BLaER1 (cell line): ENCODE data around the gene RNF169.

ENCODE experiments used
- H3K27ac ChIP-seq: shearing (Covaris generic); formaldehyde crosslinking; 2 replicates; pipeline ENCODE4 v1.8.1; 2022
- H3K27me3 ChIP-seq: shearing (Covaris generic); formaldehyde crosslinking; 2 replicates; pipeline ENCODE4 v1.8.1; 2022
- H3K36me3 ChIP-seq: shearing (Covaris generic); formaldehyde crosslinking; 2 replicates; pipeline ENCODE4 v1.8.1; 2022
- H3K4me1 ChIP-seq: shearing (Covaris generic); formaldehyde crosslinking; 2 replicates; pipeline ENCODE4 v1.8.1; 2022
- H3K4me2 ChIP-seq: shearing (Covaris generic); formaldehyde crosslinking; 2 replicates; pipeline ENCODE4 v1.8.1; 2022
- H3K4me3 ChIP-seq: shearing (Covaris generic); formaldehyde crosslinking; 2 replicates; pipeline ENCODE4 v1.8.1; 2022
- H3K9ac ChIP-seq: shearing (Covaris generic); formaldehyde crosslinking; 2 replicates; pipeline ENCODE4 v1.8.1; 2022
- H3K9me3 ChIP-seq: shearing (Covaris generic); formaldehyde crosslinking; 2 replicates; pipeline ENCODE4 v1.8.1; 2022
- H4K20me1 ChIP-seq: shearing (Covaris generic); formaldehyde crosslinking; 2 replicates; pipeline ENCODE4 v1.8.1; 2022
- Cebpa-rat ChIP-seq: shearing (Covaris generic); IDR thresholded peaks from 2 replicates; pipeline ENCODE4 v1.8.1; 2022

Gene RNF169

GRCh38 chr11:74839971-74840370, 91.3 kb downstream of the RNF169 start:
- no peaks in the 10 kb centered on the region for H3K9me3 ChIP-seq
- H3K4me2 ChIP-seq = no peak overlapping the region
- peaks cover 95% of the 10 kb centered on the region for H3K36me3 ChIP-seq
- H3K4me1 ChIP-seq = no peaks in the 10 kb centered on the region
- H3K4me3 ChIP-seq = no peak overlapping the region
- no peak for TF ChIP-seq Cebpa-rat
- H3K27ac ChIP-seq = no peak overlapping the region
- no peaks in the 10 kb centered on the region for H3K27me3 ChIP-seq
- H4K20me1 ChIP-seq = no peaks in the 10 kb centered on the region
- no peak overlapping the region for H3K9ac ChIP-seq

GRCh38 chr11:74840486-74840885, 91.8 kb downstream of the RNF169 start:
- no peaks in the 10 kb centered on the region for H3K9me3 ChIP-seq
- peaks cover 95% of the 10 kb centered on the region for H3K36me3 ChIP-seq
- no peak for TF ChIP-seq Cebpa-rat
- H3K27ac ChIP-seq = no peak overlapping the region
- no peaks in the 10 kb centered on the region for H4K20me1 ChIP-seq
- no peak overlapping the region for H3K4me3 ChIP-seq
- H3K4me1 ChIP-seq = no peaks in the 10 kb centered on the region
- no peak overlapping the region for H3K9ac ChIP-seq
- H3K4me2 ChIP-seq = no peak overlapping the region
- H3K27me3 ChIP-seq = no peaks in the 10 kb centered on the region

GRCh38 chr11:74842967-74843366, 94.3 kb downstream of the RNF169 start:
- Histone ChIP-seq H4K20me1 (no peaks in the 10 kb centered on the region), H3K4me1 (peaks cover 14% of the 10 kb centered on the region), H3K36me3 (peaks cover 84% of the 10 kb centered on the region), H3K4me2 (no peak overlapping the region), H3K9me3 (no peaks in the 10 kb centered on the region), H3K27ac (no peak overlapping the region), H3K4me3 (no peak overlapping the region), H3K27me3 (no peaks in the 10 kb centered on the region), H3K9ac (no peak overlapping the region)
- TF ChIP-seq Cebpa-rat = no peak

GRCh38 chr11:74844072-74844471, 95.4 kb downstream of the RNF169 start:
- no peak overlapping the region for H3K9ac ChIP-seq
- H3K27me3 ChIP-seq = no peaks in the 10 kb centered on the region
- no peaks in the 10 kb centered on the region for H3K9me3 ChIP-seq
- no peak overlapping the region for H3K27ac ChIP-seq
- H3K4me2 ChIP-seq = no peak overlapping the region
- peaks cover 83% of the 10 kb centered on the region for H3K36me3 ChIP-seq
- no peaks in the 10 kb centered on the region for H4K20me1 ChIP-seq
- no peak overlapping the region for H3K4me3 ChIP-seq
- peaks cover 24% of the 10 kb centered on the region for H3K4me1 ChIP-seq
- TF ChIP-seq Cebpa-rat = no peak

GRCh38 chr11:74844865-74845264, 96.2 kb downstream of the RNF169 start:
- peaks cover 32% of the 10 kb centered on the region for H3K4me1 ChIP-seq
- H3K4me3 ChIP-seq = no peak overlapping the region
- no peak overlapping the region for H3K9ac ChIP-seq
- no peaks in the 10 kb centered on the region for H3K27me3 ChIP-seq
- H4K20me1 ChIP-seq = no peaks in the 10 kb centered on the region
- no peak overlapping the region for H3K27ac ChIP-seq
- H3K4me2 ChIP-seq = no peak overlapping the region
- peaks cover 83% of the 10 kb centered on the region for H3K36me3 ChIP-seq
- TF ChIP-seq Cebpa-rat = no peak
- no peaks in the 10 kb centered on the region for H3K9me3 ChIP-seq

- H3K27ac ChIP-seq = no peak overlapping the region
- H4K20me1 ChIP-seq = no peaks in the 10 kb centered on the region
- no peak overlapping the region for H3K4me3 ChIP-seq
- H3K9ac ChIP-seq = no peak overlapping the region
- no peak for TF ChIP-seq Cebpa-rat
- H3K9me3 ChIP-seq = no peaks in the 10 kb centered on the region
- peaks cover 85% of the 10 kb centered on the region for H3K36me3 ChIP-seq
- H3K4me1 ChIP-seq = peaks cover 35% of the 10 kb centered on the region
- H3K4me2 ChIP-seq = no peak overlapping the region
- no peaks in the 10 kb centered on the region; the same call in 1 of the 2 replicates for H3K27me3 ChIP-seq
These were observed 97.4 kb downstream of the RNF169 start for GRCh38 chr11:74845978-74846517.

- Histone ChIP-seq H4K20me1 (no peaks in the 10 kb centered on the region), H3K9ac (no peak overlapping the region), H3K36me3 (peaks cover 85% of the 10 kb centered on the region), H3K4me2 (peak overlapping the region; percentile 54; the same call in 1 of the 2 replicates), H3K9me3 (no peaks in the 10 kb centered on the region), H3K27ac (no peak overlapping the region), H3K27me3 (no peaks in the 10 kb centered on the region; the same call in 1 of the 2 replicates), H3K4me1 (peaks cover 35% of the 10 kb centered on the region), H3K4me3 (no peak overlapping the region)
- no peak for TF ChIP-seq Cebpa-rat
These were observed 98.1 kb downstream of the RNF169 start for GRCh38 chr11:74846770-74847169.

GRCh38 chr11:74847395-74847794, 98.7 kb downstream of the RNF169 start:
- H3K27me3 ChIP-seq = no peaks in the 10 kb centered on the region; the same call in 1 of the 2 replicates
- no peak overlapping the region for H3K4me3 ChIP-seq
- peak overlapping the region; percentile 54 for H3K4me2 ChIP-seq
- no peaks in the 10 kb centered on the region for H4K20me1 ChIP-seq
- TF ChIP-seq Cebpa-rat = no peak
- no peak overlapping the region for H3K9ac ChIP-seq
- H3K4me1 ChIP-seq = peaks cover 35% of the 10 kb centered on the region
- peaks cover 85% of the 10 kb centered on the region for H3K36me3 ChIP-seq
- no peaks in the 10 kb centered on the region for H3K9me3 ChIP-seq
- H3K27ac ChIP-seq = no peak overlapping the region

- peak overlapping the region; percentile 54; the same call in 1 of the 2 replicates for H3K4me2 ChIP-seq
- H3K36me3 ChIP-seq = peaks cover 85% of the 10 kb centered on the region
These were observed 99.2 kb downstream of the RNF169 start for GRCh38 chr11:74847895-74848294.

GRCh38 chr11:74849525-74850391, 101.1 kb downstream of the RNF169 start:
- Histone ChIP-seq H3K4me1 (peaks cover 39% of the 10 kb centered on the region), H3K27me3 (no peaks in the 10 kb centered on the region; the same call in 1 of the 2 replicates), H3K27ac (no peak overlapping the region), H3K9me3 (no peaks in the 10 kb centered on the region), H3K4me2 (peak overlapping the region; percentile 29; the same call in 1 of the 2 replicates), H3K4me3 (no peak overlapping the region), H4K20me1 (no peaks in the 10 kb centered on the region), H3K9ac (no peak overlapping the region), H3K36me3 (peaks cover 78% of the 10 kb centered on the region)
- no peak for TF ChIP-seq Cebpa-rat

More at GRCh38 chr11:74847895-74848294, 99.2 kb downstream of the RNF169 start:
- no peaks in the 10 kb centered on the region; the same call in 1 of the 2 replicates for H3K27me3 ChIP-seq
- no peaks in the 10 kb centered on the region for H4K20me1 ChIP-seq
- peaks cover 35% of the 10 kb centered on the region for H3K4me1 ChIP-seq
- H3K9ac ChIP-seq = no peak overlapping the region
- no peak for TF ChIP-seq Cebpa-rat
- no peaks in the 10 kb centered on the region for H3K9me3 ChIP-seq
- no peak overlapping the region for H3K27ac ChIP-seq
- H3K4me3 ChIP-seq = no peak overlapping the region
